Eye (tissue), 1 donor: ENCODE results near the gene SLC39A8.

ENCODE experiments used
- DNase-seq: peaks from one replicate; pipeline ENCODE4 v3.0.0-alpha.2; 2015

The SLC39A8 gene

DNA sequence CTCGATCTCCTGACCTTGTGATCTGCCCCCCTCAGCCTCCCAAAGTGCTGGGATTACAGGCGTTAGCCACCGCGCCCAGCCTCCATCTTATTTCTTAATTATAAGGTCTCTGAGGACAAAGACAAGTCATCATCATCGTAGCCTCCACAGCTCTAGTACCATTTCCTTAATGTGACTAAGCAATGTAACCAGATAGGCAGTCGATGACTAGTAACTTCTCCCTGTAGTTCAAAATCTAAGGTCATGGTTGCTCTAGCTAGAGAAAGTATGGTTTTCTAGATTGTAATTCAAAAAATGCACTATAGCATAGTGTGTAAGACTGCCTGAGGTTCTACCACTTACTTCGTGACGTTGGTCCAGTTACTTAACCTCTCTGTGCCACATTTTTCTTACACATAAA is 6.9 kb downstream of the SLC39A8 start:
- no peak for DNase-seq

DNA sequence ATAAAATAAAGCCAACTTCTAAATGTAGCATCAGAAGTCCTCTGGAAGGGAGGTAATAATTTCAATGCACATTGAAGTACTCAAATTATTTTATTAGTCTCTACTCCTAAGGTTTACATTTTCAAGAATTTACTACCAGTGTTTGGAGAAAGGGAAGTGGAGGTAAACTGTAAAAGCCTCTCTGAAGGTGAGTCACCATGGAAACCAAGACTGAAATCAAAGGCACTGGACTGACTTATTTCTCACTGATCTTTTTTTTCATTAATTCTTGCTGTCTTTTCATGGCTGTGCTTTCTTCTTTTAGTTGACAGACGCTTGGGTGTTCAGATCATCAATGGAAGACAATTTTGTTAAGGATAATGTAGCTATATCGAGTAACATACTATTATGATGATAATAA is 9.7 kb downstream of the SLC39A8 start:
- DNase-seq: no peak

DNA sequence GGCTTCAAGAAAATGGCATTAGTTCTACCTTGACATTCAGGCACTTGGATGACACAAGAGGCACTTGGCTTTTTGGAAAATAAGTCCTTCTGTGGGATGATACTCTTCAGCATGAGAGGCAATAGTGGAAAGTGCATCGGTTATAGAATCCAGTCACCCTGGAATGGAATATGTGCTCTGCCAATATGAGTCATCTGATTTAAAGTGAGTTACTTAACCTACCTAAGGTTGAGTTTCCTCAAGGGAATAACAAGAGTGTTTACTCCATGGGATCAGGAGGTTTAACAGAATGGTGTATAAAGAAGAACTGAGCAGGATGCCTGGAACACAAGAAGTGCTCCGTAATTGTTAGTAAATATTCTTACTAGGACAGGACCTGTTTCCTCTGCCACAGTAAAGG is 10.7 kb downstream of the SLC39A8 start:
- no peak for DNase-seq

DNA sequence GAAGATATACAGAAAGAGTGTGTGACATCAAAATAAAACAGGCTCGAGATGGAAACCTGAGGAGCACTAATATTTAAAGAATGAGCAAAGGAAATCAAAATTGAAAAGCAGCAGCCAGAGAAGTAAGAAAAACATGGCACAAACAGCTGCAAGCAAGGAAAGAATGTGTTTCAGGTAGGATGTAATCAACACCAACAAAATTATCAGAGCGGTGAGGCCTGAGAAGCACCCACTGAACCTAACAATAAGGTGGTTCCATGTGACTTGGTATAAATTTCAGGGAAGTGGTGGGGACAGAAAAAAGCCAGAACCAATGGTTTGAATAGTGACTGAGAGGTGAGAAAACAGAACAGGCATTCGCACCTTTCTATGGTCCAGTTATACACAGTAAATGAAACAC is 11.5 kb downstream of the SLC39A8 start:
- DNase-seq: no peak

DNA sequence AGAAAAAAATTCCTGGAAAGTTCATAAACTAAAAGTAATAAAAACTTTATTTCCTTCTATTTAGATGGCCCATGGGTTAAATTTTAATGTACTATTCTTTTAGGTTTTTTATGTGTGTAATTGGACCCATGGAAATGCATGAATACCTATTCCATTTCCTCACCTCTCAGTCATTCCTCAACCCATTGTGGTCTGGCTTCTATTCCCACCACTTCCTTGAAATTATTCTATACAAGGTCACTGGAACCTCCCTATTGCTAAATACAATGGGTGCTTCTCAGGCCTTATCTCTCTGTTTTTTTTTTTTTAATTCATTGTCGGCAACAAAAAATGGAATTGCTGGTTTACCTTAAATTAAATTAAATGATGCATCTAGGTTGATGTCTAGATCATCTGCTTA is 17.2 kb downstream of the SLC39A8 start:
- DNase-seq: no peak

DNA sequence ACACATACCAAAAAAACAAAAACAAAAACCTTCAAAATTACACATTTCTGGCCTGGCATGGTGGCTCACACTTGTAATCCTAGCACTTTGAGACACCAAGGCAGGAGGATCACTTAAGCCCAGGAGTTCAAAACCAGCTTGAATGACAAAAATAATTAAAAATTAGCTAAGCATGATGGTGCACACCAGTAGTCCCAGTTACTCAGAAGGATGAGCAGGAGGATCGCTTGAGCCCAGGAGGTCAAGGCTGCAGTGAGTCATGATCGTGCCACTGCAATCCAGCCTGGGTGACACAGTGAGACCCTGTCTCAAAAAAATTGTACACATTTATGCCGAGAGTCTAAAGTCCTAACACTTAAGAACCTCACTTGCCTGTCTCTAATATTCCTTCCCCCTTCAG is 18.3 kb downstream of the SLC39A8 start:
- DNase-seq: no peak

DNA sequence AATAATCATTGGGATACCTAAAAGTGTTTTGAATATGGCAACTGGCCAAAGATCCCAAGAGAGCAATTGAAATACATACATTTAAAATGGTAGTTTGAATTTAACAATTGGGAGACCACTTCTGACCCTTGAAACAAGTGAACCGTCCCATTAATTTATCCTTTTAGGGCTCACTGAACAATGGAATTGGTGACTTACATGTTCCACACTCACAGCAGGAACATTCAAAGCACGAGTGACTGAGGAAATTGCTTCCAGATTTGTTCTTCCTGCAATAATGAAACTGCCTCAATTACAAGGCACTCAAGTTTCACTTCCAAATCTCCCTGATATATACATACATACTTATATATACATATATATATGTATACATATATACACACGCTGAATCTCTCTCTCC is 20.6 kb downstream of the SLC39A8 start:
- DNase-seq: peak; percentile 19

DNA sequence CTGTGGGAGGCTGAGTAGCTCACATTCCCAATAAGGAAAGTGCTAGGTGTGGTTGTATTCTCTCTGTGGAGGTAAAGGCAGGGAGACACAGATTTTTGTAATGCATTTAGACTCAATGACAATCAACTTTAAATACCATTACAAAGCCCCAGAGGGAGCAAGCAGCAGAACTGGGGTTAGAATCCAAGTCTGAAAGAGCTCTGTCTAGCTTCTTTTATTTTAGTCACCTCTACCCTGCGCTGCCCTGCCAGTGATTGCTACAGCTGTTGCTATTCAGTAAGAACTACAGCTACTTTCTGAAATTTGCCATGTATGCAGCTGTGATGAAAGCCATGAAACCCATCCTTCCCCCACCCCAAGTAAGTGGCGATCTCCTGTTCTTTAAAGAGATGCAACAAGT is 22.5 kb downstream of the SLC39A8 start:
- DNase-seq: no peak

DNA sequence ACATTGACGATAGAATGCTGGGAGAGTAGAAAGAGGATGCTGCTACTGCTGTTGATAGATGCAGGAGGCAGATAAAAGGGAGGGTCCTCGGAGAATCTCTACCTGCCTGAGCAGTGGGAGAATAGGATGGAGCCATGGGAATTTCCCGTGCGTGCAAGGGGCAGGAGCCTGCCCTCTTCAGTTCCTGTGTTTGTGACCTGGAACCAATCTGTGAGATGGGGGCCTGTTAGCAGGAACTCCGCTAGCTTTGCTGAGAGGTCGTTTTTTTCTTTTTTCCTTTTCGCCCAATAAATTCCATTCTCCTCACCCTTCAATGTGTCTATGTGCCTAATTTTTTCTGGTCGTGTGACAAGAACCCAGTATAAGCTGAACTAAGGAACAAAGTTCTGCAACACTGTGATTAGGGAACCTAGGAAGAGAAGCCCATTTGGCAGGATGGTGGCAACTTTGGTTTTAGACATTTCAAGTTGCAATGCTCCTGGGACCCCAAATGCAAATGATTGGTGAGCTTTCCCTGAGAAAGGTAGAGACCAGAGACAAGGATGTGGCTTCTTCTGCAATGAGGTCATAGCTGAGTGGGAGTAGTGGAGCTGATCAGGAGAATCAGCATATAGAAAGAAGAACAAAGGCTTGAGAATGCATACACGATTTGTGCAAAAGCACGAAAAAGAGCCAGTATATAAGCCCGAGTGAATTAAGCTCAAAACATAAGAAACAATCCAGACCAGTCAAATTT is 23.9 kb downstream of the SLC39A8 start:
- no peak for DNase-seq

DNA sequence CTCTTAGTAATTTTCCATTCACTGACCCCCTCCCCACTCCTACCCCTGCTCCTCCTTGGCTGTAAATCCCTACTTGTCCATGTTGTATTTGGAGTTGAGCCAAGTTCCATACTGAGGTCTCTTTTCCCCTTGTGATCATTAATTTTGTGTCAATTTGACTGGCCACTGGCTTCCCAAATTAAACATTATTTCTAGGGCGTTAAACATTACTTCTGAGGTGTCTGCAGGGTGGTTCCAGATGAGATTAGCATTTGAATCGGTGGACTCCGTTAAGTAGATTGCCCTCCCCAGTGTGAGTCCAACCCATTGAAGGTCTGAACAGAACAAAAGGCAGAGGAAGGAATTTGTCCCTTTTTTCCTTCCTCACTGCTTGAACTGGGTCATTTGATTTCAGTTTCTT is 25.7 kb downstream of the SLC39A8 start:
- no peak for DNase-seq

DNA sequence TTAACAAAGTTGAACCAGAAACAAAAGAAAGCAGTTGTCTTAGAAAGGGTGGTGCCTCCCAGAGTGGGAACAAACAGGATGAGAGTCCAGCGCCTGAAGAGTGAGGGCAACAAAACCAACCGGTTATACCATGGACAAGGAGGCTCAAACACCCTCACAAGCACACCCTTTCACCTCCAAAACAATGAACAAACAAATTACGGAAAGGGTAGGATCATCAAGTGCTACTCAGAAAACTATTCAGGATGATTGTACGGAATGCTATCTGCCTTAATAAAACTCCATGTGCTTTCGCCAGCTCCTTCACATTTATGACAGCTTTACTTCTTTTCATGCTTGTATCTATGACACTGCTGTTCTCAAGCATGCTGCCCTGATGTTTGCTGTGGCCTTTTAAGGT is 26.8 kb downstream of the SLC39A8 start:
- DNase-seq: no peak

DNA sequence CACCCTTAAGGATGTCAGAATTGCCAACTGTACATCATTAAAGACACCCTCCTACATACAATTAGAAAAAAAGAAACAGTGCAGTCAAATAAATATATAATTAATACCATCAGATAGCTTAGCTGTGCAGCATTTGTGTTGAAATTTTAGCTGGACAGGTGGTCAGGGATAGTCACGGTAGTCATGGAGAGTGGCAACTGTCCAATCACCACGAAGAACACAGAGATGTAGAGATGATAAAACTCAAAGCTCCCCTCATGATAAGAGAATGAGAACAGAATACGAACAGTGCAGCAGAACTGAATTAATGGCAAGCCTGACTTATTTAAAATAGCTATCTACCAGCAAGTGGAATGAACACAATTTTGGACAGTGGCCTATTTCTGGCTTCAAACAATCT is 27.2 kb downstream of the SLC39A8 start:
- DNase-seq: no peak

DNA sequence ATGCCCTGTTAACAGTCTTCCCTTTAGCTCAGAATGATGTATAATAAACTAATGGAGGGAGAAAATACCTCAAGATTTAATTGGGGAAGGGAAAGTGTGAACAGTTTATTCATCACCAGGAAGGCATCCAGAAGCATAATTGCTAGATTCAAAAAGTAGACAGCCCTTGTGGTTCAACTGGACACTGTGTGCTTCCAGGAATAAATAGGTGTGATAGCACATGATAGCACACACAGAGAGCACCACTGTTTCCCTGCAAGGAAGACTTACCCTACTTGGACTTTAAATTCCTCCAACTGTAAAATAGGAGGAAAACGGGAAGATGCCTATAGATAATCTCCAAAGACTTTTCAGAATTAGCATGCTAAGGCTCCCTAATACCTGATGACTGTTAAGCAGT is 27.8 kb downstream of the SLC39A8 start:
- no peak for DNase-seq

DNA sequence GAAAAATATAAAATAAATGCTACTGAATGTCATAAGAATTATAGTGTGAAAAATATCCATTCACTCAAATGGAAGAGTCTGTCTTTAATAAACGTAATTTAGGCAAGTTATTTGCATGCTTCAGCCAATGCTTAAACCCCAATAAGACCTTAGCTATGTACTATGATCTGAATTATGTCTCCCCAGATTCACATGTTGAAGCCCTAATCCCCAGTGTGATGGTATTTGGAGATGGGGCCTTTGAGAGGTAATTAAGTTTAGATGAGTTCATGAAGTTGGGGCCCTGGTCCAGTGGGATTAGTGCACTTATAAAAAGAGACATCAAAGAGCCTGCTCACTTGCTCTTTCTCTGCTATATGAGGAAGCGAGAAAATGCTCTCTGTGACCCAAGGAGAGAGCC is 28.7 kb downstream of the SLC39A8 start:
- DNase-seq: no peak

DNA sequence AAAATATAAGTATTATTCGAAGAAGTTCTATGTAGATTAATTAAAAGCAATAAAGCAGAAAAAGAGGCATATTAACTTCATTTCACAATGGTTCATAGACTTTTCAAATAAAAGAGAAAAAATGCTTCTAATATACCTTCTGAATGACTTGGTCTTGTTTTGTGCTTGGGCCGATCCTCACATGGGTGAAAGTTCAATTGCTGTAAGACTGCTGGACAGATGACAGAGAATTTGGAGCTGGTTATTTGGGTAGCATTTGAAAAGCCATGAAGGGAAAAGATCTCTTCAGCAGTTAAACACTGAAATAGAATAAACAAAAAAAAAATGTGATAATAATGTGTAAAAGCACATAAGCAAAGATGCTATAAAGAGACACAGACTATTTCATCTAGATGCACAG is 29.8 kb downstream of the SLC39A8 start:
- no peak for DNase-seq

DNA sequence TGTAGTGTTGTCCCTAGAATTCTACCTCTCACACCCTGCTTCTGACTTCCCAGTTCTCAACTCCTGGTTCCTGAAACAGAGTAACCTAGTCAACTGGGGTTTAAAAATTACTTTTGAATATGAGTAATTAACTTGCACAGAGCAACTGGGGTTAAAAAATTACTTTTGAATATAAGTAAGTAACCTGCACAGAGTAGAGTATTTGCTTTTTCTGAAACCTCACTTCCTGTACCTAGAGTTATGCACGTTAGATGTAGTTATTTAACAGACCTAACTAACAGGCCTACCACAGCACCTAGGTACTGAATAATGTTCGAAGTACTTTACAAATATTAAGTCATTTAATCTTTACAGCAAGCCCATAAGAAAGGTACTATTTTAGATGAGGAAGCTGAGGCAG is 32.9 kb downstream of the SLC39A8 start:
- no peak for DNase-seq

DNA sequence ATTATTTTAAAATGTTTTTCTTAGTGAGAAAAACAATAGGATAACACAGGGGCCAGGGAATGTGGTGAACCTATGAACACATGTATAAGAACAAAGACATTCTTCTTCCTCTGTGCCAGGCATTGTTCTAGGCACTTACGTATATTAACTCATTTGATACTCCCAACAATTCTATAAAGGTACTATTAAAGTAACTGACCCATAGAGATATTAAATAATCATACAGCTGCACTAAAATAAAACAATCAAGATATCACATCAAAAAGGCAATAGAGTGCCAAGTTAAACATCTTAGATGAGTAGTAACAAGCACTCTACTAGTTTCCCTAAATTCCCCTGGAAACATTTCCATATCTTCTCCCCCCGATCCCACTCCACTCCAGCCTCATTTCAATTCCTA is 33.4 kb downstream of the SLC39A8 start:
- DNase-seq: no peak

DNA sequence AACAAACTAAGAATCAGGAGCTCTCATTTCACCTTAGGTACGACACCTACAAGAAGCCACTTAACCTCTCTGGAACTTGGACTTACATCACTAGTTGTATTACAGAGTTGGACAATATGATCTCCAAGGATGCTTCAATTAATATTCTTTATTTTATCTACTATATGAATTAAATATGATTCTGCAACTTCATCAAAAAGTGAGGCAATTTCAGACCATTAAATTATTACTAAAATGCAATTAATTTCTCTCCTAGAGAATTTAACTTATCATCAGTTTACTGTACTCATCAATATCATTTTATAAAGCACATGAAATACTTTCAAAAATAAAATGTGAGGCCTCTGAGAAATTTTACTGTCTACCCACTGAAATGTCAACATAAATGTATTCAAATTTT is 33.9 kb downstream of the SLC39A8 start:
- DNase-seq: no peak

DNA sequence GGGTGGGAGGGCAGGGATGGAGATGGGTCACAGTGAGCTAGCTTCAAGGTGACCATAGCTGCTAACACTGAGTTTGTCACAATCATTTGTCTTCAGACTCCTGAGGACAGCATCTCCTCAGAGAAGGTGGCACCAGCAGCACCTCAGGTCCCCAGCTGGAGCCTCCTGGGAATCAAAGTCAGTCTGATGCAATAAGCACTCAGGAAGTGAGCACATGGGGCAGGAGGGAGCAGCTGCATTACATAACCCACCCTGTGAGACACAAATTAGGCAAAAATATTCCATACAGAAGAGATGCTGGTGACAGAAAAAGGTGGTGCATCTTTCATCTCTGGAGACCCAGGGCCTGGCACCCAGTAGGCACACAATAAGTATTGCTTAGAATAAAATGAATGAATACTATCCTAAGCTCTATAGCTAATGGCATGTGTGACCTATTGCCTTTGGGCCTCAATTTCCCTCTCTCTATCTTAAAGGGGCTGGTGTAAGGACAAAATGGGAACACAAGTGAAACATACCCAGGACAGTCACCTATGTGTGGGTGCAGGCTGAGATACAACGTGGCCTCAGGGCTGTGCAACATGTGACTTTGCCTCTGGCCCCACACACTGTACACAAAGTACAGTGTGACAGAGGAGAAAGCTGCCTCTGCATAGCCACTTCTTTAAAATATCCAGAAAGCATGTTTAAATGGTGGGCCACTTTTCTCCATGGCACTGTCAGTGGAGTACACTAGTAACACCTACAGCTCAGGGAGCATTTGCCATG is 37.1 kb downstream of the SLC39A8 start:
- DNase-seq: no peak

DNA sequence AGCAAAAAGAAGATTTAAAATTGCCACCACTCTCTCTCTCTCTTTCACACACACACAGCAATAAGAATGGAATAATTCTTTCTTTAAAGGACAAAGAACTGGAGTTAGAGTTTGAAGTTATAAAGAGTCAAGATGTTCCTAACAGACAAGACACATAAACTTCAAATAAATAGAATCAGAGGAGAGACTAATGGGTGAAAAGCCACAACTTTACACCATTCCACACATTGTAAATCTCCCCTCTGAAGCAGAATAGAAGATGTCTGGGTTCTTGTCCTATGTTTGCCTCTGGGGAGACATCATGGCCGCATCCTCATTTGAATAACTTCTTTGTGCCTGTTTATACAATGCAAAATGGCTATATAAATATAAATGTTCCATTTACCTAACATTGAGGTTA is 39.6 kb downstream of the SLC39A8 start:
- no peak for DNase-seq

DNA sequence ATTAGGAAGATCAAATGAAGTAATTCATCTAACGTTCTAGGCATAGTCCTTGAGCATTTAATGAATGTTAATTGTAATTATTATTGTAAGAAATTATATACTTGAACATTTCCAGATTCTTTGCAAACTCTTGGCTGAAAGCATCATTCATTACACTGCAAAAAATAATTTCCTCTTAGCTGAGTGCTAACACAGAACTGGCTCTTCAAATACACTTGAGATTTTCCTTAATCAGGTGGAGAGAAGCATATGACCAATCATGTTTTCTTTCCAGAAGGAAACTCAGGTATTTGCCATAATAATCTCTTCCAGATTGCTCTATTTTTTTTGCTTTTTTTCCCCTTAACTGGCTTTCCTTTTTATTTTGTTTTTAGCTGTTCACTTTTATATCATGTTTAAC is 42.5 kb downstream of the SLC39A8 start:
- DNase-seq: no peak

DNA sequence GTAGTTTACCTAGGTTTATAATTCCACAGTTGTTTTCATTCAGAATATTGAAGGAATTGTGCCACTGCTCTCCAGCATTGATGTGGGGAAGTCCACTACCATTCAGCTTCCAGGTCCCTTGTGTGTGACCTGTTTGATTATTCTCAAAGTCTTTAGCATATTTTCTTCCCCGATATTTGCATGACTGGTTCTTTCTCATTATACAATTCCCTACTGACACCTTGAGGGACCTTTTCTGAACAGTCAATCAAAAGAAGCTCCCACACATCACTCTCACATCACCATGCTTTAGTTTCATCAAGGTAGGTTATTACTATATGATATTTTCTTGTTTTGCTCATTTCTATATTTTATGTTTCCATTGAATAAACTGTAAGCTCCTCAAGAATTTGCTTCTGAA is 44.1 kb downstream of the SLC39A8 start:
- no peak for DNase-seq

DNA sequence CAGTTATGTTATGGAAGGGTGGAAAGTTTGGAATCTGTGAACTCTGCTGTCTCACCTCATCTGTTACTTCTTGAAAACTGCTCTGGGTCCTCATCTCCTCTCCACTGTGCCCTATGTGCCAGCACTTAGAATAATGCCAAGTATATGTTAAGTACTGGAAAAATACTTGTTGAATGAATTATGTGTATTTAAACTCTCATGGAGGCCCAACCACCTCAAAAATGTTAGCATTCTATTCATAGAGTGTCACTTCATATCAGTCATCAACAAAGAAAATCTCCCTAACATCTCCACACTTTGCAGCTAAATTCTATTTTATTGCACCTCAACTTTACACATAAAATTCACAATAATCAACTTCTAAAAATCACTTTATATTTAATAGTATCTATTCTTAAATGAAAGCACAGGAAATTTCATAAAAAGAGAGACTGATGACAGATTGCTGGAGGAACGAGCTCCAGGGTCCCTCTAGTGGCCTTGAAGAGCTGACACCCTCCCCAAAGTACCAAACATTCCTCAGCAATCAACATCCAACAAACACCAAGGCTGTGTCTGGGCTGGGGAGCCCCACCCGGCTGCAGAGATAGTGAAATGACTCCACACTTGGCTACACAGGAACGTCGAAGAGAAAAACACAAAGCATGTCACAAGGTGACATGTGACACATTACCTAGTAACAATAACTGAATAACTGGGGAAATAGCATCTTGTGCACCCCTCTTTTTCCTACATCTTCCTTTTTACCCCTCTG is 45.8 kb downstream of the SLC39A8 start:
- DNase-seq: peak; percentile 70

DNA sequence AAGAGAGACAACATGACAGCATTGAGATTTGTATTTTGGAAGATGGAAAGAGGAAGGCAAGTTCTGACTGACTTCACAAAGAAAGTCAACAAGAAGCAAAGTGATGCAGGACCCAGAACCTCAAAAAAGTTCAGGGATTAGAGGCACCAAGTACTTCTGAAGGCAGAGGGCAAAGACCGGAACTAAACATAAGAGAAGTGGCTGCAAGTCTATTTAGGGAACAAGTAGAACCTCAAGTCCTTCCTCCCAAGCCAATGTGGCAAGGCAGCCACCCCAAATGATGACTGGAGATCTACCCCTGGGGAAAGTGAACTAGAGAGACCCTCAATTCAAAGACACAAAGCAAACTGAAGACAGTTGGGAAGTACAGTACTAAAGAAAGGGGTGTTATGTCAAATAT is 46.6 kb downstream of the SLC39A8 start:
- no peak for DNase-seq
